Endothelial cell of umbilical vein (primary cell): Measurements from ENCODE around the gene TMPRSS15. TPM values are rescaled to one million over a fixed set of nuclear protein-coding genes. Genes with fewer than 3 reads are reported as not detected.

Experiments used
- BruUV-seq: library from RNA; stranded (reverse); fragments of 400-500 nt; replicated peaks from 2 replicates; lab custom pipeline; 2021; lab: Mats Ljungman, UMichigan
- CTCF ChIA-PET: fragments of 300-600, 350-600 bp; sonication (Branson Sonifier 250); formaldehyde crosslinking; loops from one replicate; lab custom pipeline; 2021; ENCODE audit warnings: antibody characterized with exemption, inconsistent platforms; lab: Charles Lee
- POLR2A ChIA-PET: fragments of 300-600, 350-600 bp; sonication (Branson Sonifier 250); formaldehyde crosslinking; loops from one replicate; lab custom pipeline; 2021; ENCODE audit warnings: antibody characterized with exemption, inconsistent platforms; lab: Charles Lee
- DNase-seq: peaks from one replicate; pipeline ENCODE4 v3.0.0-alpha.2; 2011; ENCODE audit warnings: low read depth, low spot score
- FAIRE-seq: peaks from 2 replicates; lab custom pipeline; 2011; peaks lifted over from hg19 to GRCh38; lab: Jason Lieb, UNC
- H2AFZ ChIP-seq: 2 replicates; pipeline ENCODE4 v1.6.0; 2012; ENCODE audit warnings: low read depth, low read length, control low read depth, inconsistent platforms
- H3K27ac ChIP-seq: 2 replicates; pipeline ENCODE4 v1.5.1; 2011; ENCODE audit warnings: low read depth, mild to moderate bottlenecking, control low read depth, low read length, moderate library complexity; ENCODE audit not compliant: insufficient read depth
- H3K27me3 ChIP-seq, 2 experiments: 2 replicates each; pipeline versions ENCODE4 v1.6.0 to v1.6.1; 2011; ENCODE audit warnings: low read length in 2 of 2, mixed read lengths in 1 of 2; ENCODE audit not compliant: control insufficient read depth in 2 of 2, insufficient read depth in 2 of 2
- H3K36me3 ChIP-seq, 2 experiments: 2 replicates in 1 of 2; 3 replicates in 1 of 2; pipeline ENCODE4 v1.5.1; 2011; ENCODE audit warnings: low read length in 2 of 2, mild to moderate bottlenecking in 1 of 2, moderate library complexity in 1 of 2; ENCODE audit not compliant: control insufficient read depth in 2 of 2, insufficient read depth in 2 of 2; ENCODE audit errors: extremely low read depth in 1 of 2
- H3K4me1 ChIP-seq: 3 replicates; pipeline ENCODE4 v1.5.1; 2011; ENCODE audit warnings: mild to moderate bottlenecking, low read length; ENCODE audit not compliant: control insufficient read depth, insufficient read depth; ENCODE audit errors: extremely low read depth
- H3K4me2 ChIP-seq: 2 replicates; pipeline ENCODE4 v1.6.1; 2011; ENCODE audit warnings: low read length, control low read depth, mixed read lengths; ENCODE audit not compliant: insufficient read depth
- H3K4me3 ChIP-seq, 3 experiments: fragments of 200-600 bp in 1 of 3; sonication (generic), shearing (Covaris generic) in 1 of 3; replicated peaks in 1 of 3; 2 replicates each; pipeline ENCODE4 v1.5.1; 2011 to 2016; ENCODE audit warnings: control low read depth in 3 of 3, low read length in 3 of 3, mild to moderate bottlenecking in 2 of 3, inconsistent platforms in 1 of 3, low read depth in 1 of 3, moderate library complexity in 1 of 3; ENCODE audit not compliant: insufficient read depth in 1 of 3
- H3K79me2 ChIP-seq: 2 replicates; pipeline ENCODE4 v1.6.0; 2012; ENCODE audit warnings: low read length, inconsistent platforms; ENCODE audit not compliant: control insufficient read depth, insufficient read depth
- H3K9ac ChIP-seq: replicated peaks from 2 replicates; pipeline ENCODE3; 2011; ENCODE audit warnings: low read length, control low read depth; ENCODE audit not compliant: insufficient read depth; ENCODE audit errors: extremely low read depth
- H3K9me1 ChIP-seq: replicated peaks from 3 replicates; pipeline ENCODE4 v1.6.0; 2011; ENCODE audit warnings: mild to moderate bottlenecking, low read length; ENCODE audit not compliant: control insufficient read depth, insufficient read depth; ENCODE audit errors: extremely low read depth
- H3K9me3 ChIP-seq: replicated peaks from 2 replicates; pipeline ENCODE4 v1.5.1; 2012; ENCODE audit warnings: low read length, inconsistent platforms; ENCODE audit not compliant: control insufficient read depth, insufficient read depth
- H4K20me1 ChIP-seq: replicated peaks from 2 replicates; pipeline ENCODE3; 2011; ENCODE audit warnings: mild to moderate bottlenecking, low read length; ENCODE audit not compliant: control insufficient read depth, insufficient read depth; ENCODE audit errors: extremely low read depth
- EZH2 ChIP-seq: IDR thresholded peaks from 2 replicates; pipeline ENCODE4 v1.6.1; 2012; ENCODE audit warnings: borderline replicate concordance, low read depth, mild to moderate bottlenecking, moderate library complexity, low read length, inconsistent platforms; ENCODE audit not compliant: severe bottlenecking
- FOS ChIP-seq: IDR thresholded peaks from 2 replicates; pipeline ENCODE4 v1.6.1; 2011; ENCODE audit warnings: mild to moderate bottlenecking, low read length, moderate library complexity, borderline replicate concordance; ENCODE audit not compliant: insufficient read depth
- GATA2 ChIP-seq: IDR thresholded peaks from 2 replicates; pipeline ENCODE4 v1.7.0; 2011; ENCODE audit warnings: low read depth, mild to moderate bottlenecking, moderate library complexity, mixed read lengths, low read length; ENCODE audit not compliant: insufficient read length, insufficient read depth
- JUN ChIP-seq: IDR thresholded peaks from 2 replicates; pipeline ENCODE4 v1.6.1; 2011; ENCODE audit warnings: borderline replicate concordance, low read depth; ENCODE audit not compliant: insufficient read length, insufficient read depth
- MYC ChIP-seq: IDR thresholded peaks from one replicate; pipeline ENCODE4 v1.6.1; 2011; ENCODE audit warnings: mild to moderate bottlenecking, low read depth, low read length
- POLR2A ChIP-seq: IDR thresholded peaks from 2 replicates; pipeline ENCODE4 v1.6.1; 2012; ENCODE audit warnings: low read depth, mild to moderate bottlenecking, control low read depth, low read length
- POLR2AphosphoS5 ChIP-seq: IDR thresholded peaks from 2 replicates; pipeline ENCODE4 v1.6.1; 2012; ENCODE audit warnings: low read depth, mild to moderate bottlenecking, control low read depth, low read length, moderate library complexity; ENCODE audit not compliant: insufficient read depth
- dilution Hi-C: fragments of 300-500 bp; cut with MboI; formaldehyde crosslinking; loops from one replicate; pipeline ENCODE4 v1.15.0; 2019; ENCODE audit warnings: low sequenced_read_pairs; ENCODE audit not compliant: extremely low pct_ligation_motif_present
- intact Hi-C: fragments of 100-400 bp; cut with micrococcal nuclease; formaldehyde crosslinking; loops from one replicate; pipeline ENCODE4 v1.10.0; 2022
- polyA plus RNA-seq, 4 experiments: library from polyadenylated mRNA; depleted of rRNA in 3 of 4; stranded (reverse) in 3 of 4; unstranded in 1 of 4; fragments of >200 nt; gene quantifications; 2 replicates each; pipeline versions ENCODE4 v1.2.1 to v1.2.3, GENCODE V29; 2011 to 2012; ENCODE audit warnings: missing spikeins in 1 of 4
- total RNA-seq: library from RNA; stranded (reverse); gene quantifications from 2 replicates; pipeline ENCODE4 v1.2.3, GENCODE V29; 2021
- TF ChIP-seq, protein P1 (sequence below): IDR thresholded peaks from 2 replicates; pipeline ENCODE4 v1.6.1; 2011; ENCODE audit not compliant: insufficient read depth, insufficient read length
- TF ChIP-seq, protein P2 (sequence below), 2 donors: IDR thresholded peaks; 1 replicate in 1 of 2; 2 replicates in 1 of 2; pipeline ENCODE4 v1.5.1; 2011; ENCODE audit warnings: low read length in 2 of 2, mild to moderate bottlenecking in 2 of 2, moderate library complexity in 2 of 2, control low read depth in 1 of 2, inconsistent platforms in 1 of 2, low read depth in 1 of 2; ENCODE audit not compliant: insufficient read depth in 1 of 2; ENCODE audit errors: extremely low read depth in 1 of 2

TMPRSS15 gene
- total and polyA plus RNA-seq, 2 donors (not counting 3 experiments of a cell fraction or from before 2014, with no cell fraction given), result not detected

DNA sequence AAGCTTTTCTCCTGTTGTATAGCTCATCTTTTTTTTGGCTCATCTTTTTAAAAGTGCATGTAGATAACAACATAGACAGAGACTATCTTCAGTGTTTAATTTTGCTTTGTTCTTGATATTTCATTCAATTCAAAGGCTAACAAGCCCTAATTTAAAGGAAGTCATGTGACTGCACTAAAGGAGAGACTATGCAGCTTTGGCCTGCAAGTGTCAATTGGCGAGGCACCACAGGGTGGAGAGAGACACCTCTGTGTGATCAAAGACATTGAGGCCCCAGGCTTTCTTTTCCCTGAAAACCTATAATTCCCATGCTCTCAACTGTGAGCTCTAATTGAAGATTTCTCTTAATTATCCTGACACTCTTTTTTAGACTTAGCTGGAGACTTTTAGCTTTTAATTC lies 105.4 kb downstream of the TMPRSS15 start:
- Histone ChIP-seq H3K4me2 (no peak overlapping the region), H3K27ac (no peak overlapping the region), H3K9me3 (no peaks in the 10 kb centered on the region), H3K9ac (no peak overlapping the region), H3K4me3 (no peak overlapping the region), H3K4me1 (no peaks in the 10 kb centered on the region), H3K27me3 (no peaks in the 10 kb centered on the region), H2AFZ (no peak overlapping the region), H3K36me3 (no peaks in the 10 kb centered on the region), H4K20me1 (no peaks in the 10 kb centered on the region), H3K79me2 (no peaks in the 10 kb centered on the region), H3K9me1 (no peaks in the 10 kb centered on the region)
- no TSS peak for BruUV-seq
- CTCF ChIA-PET, result no interaction called here
- POLR2A ChIA-PET, result no interaction called here
- no peak for DNase-seq
- no peak for TF ChIP-seq POLR2AphosphoS5
- no peak for TF ChIP-seq FOS
- no peak for TF ChIP-seq MYC
- TF ChIP-seq, protein P1, sequence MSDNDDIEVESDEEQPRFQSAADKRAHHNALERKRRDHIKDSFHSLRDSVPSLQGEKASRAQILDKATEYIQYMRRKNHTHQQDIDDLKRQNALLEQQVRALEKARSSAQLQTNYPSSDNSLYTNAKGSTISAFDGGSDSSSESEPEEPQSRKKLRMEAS, result no peak
- TF ChIP-seq JUN, result no peak
- TF ChIP-seq POLR2A, result no peak
- no peak for TF ChIP-seq EZH2
- TF ChIP-seq, protein P2, sequence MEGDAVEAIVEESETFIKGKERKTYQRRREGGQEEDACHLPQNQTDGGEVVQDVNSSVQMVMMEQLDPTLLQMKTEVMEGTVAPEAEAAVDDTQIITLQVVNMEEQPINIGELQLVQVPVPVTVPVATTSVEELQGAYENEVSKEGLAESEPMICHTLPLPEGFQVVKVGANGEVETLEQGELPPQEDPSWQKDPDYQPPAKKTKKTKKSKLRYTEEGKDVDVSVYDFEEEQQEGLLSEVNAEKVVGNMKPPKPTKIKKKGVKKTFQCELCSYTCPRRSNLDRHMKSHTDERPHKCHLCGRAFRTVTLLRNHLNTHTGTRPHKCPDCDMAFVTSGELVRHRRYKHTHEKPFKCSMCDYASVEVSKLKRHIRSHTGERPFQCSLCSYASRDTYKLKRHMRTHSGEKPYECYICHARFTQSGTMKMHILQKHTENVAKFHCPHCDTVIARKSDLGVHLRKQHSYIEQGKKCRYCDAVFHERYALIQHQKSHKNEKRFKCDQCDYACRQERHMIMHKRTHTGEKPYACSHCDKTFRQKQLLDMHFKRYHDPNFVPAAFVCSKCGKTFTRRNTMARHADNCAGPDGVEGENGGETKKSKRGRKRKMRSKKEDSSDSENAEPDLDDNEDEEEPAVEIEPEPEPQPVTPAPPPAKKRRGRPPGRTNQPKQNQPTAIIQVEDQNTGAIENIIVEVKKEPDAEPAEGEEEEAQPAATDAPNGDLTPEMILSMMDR (IDR thresholded peaks at IDR 0.05; ENCODE audit: extremely low read depth in 1 of 2, insufficient read depth in 1 of 2, low read depth in 1 of 2, low read length in 2 of 2), result no peak
- TF ChIP-seq GATA2, result no peak
- dilution Hi-C loops, result no loop called here
- intact Hi-C loops, result no loop called here
- FAIRE-seq, result no peak
